ENCODE data around the gene MMP21.

GRCh38 chr10:125799451-125800182, 24.0 kb upstream of the MMP21 start:
- TF ChIP-seq CTCF (IDR thresholded peaks at IDR 0.05) (no peak), POLR2A (IDR thresholded peaks at IDR 0.05) (no peak), EP300 (IDR thresholded peaks at IDR 0.05) (no peak)

Measured in tibial nerve (tissue), 4 donors.